Measurements from ENCODE around the gene RBL1.

DNA sequence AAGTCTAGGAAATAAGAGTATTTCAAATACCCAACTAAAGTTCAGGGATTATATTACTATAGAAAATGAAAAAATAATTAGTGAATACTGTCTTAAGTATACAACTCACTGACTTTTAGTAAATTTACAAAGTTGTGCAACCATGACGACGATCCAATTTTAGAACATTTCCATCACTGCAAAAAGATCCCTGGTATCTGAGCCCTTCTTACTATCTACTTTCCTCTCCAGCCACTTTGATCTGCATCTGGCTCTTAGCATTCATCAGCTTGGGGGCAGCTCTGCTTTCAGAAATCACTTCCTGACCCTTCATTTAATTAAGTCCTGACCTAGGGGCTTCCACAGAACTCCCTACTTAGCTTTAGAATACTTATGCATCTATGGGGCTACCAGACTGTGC, 38.2 kb upstream of the RBL1 start:
- no peak for TF ChIP-seq CTCF (IDR thresholded peaks at IDR 0.05)
- TF ChIP-seq POLR2A (IDR thresholded peaks at IDR 0.05), result no peak

Measured in right lobe of liver (tissue), 4 donors.